Activated naive CD4-positive, alpha-beta T cell treated with anti-CD3 and anti-CD28 coated beads, Interleukin-2, amount 50 U/mL, for 16 hours (primary cell): ENCODE data around the gene FGFBP1.

ENCODE experiments used
- DNase-seq: peaks from one replicate; pipeline ENCODE4 v3.0.0-alpha.2; 2020

Gene FGFBP1

GRCh38 chr4:15938640-15939039, at the start of gene FGFBP1:
Gene FGFBP1 (minus strand): TSS chr4:15938740. CDS start chr4:15936632, 2,108 bp downstream.
- no peak for DNase-seq

DNA sequence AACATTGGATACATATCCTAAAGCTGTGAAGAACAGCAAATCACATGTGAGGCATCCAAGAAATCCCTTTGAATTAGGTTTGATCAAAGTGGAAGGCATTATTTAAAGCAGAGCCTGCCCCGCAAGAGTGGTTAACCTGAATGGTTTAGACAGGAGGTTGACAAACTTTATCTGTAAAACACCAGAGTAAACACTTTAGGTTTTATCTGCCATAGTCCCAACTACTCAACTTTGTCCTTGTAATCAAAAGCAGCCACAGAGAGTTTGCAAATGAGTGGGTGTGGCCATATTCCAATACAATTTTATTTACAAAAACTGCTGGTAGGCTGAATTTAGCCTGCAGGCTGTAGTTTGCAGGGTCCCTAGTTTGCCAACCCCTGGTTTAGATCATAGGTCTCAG, 49.7 kb upstream of the FGFBP1 start:
- DNase-seq, result no peak

DNA sequence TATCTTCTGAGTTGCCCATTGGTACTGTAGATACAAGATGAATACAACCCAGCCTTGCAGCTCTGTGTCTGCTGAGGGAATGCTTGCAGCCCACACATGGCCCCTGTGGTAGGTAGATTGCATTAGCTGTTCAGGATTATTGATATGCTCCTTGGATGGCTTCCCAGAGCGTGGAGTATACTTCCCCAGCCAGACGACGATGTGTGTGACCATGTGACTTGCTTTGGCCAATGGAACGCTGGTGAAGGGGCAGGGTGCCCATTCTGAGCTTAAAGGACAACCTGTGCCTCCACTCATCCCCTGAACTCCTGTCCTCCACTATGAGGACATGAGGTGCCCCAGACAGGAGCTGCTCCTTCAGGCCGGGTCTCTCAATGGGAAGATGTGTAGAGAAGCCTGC, 48.4 kb upstream of the FGFBP1 start:
- DNase-seq, result no peak

DNA sequence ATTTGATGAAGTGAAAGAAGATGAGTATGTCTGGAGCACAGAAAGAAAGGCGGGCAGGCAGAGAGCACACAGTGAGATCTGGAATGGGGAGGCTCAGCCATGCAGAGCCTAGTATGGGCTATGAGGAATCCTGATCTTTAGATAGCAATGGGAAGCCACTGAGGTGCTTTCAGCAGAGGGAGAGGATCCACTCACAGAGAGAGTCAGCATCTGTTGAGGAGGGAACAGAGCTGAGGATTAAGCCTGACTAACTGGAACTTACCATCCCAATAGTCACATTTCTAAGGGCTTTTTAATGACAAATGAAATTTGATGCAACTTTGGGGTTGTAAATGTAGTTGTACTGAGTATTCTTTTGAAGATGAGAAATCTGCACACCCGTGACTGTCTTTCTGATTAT, 45.1 kb upstream of the FGFBP1 start:
- no peak for DNase-seq

DNA sequence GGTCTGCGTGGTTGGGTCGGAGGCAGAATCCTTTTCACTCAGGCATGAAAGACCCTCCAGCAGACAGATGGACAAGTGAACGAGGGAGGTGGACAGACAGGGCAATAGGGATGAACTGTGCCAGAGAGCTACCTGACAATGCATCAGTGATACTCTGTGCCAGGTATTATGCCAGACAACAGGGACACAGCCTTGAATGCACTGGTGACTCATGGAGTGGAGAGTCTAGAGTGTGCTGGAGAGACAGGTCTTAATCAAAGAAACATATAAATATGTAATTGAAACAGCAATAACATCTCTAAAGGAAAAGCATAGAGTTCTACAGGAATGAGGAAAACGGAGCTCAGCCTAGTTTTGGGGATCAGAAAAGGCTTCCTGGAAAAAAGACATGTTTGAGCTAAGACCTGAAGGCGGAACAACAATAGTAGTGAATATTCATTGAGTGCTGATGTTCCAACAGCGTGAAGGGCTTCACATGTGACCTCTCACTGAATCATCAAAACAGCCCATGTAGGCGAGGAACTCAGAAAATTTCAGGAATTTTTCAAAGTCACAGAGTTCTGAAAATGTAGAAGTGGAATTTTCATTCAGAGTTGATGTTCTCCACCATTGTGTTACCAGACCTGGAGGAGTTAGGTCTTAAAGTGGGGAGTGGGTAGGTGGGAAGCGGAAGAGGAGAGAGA, 44.4 kb upstream of the FGFBP1 start:
- DNase-seq, result no peak

DNA sequence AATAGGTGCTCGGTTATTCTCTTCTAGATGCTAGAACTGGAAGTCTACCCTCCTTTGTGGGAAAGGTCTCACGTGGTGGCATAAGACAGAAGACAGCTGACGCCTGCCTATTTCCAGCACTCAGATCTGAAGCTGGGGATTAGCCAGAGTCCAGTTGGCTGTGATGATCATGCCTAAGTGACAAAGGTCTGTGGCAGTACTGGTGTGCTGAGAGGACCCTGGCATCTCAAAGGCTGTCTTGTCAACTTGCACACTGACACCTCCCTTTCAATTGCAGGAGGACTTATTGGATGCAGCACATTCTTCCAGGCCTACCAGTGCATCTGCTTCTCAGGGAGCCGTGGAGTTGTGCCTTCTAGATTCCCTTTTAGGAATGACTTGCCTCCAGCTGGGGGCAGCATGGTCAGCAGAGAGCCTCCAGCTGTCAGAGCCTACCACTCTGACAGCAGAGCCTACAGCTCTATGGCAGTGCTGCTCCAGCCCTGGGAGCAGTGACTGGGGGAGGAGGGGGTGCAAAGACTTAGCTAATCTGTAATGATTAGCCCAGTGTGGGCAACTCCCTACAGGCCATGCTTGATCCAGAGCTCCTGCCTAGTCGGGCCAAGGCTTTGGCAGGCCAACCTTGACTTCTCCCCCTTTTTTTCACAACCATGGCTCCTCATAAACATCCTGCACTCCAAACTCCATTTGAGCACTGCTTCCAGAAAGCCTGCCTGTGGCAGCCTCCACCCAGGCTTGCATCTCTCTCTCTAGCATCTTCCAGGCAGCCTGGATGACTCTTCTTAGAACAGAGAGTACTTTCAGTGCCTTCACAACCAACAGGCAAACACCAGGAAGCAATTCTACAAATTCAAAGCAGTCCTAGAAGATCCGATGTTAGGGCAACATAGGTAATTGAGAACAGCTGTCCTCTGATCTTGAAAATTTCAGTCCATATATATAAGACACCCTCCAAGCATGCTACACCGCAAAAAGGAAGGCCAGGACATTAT, 38.2 kb upstream of the FGFBP1 start:
- no peak for DNase-seq

DNA sequence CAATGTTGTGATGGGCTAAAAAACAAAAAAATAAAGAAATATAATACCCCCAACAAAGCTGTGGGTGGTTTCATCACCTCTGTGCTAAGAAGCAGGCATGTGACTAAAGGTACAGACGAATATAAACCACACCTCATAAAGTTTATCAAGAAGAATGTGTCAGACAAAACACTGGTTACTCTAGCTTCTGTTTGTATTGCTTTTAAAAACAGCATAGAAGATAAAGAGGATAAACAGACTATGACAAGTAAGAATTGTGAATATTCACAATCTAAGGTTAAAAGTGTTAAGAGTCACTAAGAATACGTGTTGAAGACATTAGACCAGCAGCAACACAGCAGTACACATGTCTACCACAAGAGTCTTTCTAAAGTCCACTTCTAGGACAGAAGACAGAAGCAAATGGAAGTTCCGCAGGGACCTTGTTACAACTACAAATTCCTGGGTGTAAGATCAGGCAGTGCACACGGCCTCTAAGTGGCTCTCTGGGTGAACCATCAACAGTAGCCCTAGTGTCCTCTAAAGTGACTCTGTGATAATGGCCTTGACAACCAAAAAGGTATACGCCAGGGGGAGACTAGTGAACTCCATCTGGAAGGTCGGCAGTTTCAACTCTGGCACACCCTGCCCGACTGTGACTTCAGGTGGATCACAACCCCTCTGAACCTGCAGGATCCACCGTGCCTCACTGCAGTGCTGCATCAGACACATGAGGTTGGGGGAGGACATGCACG, 32.7 kb upstream of the FGFBP1 start:
- DNase-seq, result no peak

DNA sequence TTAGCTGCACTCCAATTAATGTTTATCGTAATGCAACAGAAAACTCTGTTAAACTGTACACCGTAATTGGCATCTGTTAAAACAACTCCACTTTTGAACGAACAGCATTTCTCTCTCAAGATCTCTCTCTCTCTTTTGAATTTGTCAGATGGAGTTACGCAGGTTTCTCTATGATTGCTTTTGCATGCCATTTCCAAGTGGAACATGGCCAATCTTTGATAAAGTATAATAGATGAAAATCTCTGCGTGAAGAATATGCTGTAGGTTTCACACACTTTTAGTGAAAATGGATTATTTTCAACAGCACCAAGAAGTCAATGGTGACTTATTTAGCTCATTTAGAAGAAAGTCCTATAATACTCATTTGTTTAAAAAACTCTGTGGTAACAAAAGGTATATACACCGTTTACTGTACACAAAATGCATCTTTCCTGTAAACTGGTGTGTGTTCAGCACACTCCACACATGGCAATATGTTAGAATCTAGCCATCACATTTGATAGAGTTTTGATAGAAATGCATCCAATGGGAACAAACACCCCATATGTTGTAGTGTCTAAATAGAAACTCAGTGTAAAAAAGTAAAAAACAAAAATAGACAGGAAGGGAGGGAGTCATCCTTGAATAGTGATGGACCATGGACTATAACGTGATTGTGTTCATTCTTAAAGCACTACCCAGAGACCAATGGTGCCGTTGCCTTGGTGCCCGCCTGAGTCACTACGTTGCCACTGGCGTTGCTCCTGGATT, 30.2 kb upstream of the FGFBP1 start:
- no peak for DNase-seq

DNA sequence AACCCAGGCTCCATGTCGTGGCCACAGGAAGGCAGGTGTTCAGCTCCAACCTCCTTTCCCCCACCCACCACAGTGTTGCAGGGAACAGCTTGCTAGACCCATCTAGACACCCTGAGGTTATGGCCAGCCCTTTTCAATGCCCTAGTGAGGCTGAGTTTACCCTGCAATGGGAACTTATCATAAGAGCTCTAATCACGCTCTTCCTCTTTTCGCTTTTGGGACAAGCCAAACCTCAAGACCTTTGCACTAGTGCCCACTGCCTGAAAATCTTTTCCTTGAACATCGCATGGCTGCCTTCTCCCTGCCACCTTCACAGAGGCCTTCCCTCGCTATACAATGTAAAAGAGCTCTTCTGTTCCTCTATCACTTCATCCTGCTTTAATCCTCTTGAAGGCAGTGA, 26.8 kb upstream of the FGFBP1 start:
- no peak for DNase-seq

DNA sequence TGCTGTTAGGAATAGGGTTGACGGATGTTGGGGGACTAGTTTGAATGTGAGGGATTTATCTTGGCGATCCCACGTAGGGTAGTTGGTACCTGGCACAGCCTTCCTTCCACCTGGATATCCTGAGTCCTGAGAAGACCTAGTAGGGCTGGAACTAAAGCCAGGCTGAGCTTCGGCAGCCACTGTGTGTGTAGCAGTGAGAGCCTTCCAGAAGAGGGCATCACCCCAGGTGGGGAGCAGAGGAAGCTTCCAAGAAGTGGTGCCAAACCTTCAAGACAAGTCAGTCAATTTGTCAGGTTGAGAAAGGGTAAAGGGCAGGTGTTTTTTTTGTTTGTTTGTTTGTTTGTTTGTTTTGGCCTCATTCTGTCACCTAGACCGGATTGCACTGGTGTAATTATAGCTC, 25.6 kb upstream of the FGFBP1 start:
- DNase-seq, result no peak

- DNase-seq, result no peak
Observed at GRCh38 chr4:15963576-15963975, 25.0 kb upstream of the FGFBP1 start.

DNA sequence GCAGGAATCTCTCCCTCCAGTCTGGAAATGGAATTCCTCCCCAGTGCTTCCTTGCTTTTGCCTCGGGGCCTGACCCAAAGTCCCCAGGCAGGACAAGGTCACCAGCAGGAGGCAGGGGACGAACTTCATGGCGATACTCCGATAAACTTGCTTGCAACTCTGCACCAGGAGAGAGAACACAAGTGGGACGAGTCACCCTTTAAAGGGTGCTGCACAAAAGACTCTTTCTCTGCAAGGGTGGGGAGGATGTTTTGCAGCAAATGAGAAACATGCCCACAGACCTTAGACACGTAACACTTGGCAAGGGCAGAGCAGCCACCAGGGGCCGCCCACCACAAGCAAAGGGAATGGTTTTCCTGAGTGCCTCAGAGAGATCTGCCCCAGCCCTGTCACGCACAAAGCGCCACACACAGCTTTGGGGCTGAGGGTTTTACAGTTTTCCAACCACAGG, 24.5 kb upstream of the FGFBP1 start, which contains the start of gene FGFBP2:
Gene FGFBP2 (minus strand): TSS at position 175 of the 451 bp plus-strand sequence. CDS start 46 bp downstream, at position 129.
- peak; percentile 49 for DNase-seq

DNA sequence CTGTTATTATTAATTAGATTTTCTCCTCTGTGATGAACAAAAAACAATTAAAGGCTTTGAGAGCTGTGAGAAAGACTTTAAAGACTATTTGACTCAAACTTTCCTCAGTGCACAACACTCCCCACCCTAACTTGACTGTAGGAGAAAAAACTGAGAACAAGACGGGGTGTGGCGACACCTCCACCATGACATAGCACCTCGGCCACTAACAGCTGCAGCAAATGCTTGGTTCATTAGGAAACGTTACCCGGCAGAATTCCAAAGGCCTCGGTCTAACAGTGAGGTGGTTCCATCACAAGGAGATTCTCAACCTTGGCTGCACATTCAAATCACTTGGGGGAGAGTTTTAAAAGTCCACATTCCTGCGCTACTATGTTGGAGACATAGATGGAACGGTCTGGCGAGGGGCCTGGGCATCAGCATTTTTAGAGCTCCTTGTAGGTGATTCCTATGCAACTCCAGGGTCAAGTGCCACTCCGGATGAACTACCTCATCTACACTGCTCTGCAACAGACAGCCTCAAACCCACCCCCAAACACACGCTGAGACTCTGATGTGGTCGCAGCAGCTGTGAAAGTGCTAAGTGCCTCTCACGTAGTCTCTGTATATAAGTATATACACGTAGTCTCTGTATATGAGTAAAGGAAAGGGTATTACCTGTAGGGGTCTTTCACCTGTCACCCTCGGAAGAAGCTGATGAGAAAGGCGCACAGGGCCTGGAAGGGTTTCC, 23.4 kb upstream of the FGFBP1 start:
- DNase-seq, result no peak

DNA sequence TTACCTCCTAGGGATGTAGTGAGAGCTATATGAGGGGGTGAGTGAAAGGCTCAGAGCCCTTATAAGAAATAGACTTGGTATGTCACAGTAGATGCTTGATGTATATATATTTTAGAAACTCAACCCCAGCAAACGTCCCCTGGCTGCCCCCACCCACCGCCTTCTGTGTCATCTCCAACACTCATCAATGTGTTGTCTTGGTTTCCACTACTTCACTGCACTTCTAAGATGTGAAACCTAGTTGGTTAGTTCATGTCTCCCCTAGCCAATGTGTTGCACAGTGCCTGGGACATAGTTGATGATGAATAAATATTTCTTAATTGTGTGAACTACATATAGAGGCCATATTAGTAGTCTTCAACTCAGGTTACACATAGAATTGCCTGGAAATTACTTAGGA, 20.0 kb upstream of the FGFBP1 start:
- DNase-seq, result no peak

GRCh38 chr4:15956179-15956850, 17.8 kb upstream of the FGFBP1 start:
- peak; percentile 83 for DNase-seq

DNA sequence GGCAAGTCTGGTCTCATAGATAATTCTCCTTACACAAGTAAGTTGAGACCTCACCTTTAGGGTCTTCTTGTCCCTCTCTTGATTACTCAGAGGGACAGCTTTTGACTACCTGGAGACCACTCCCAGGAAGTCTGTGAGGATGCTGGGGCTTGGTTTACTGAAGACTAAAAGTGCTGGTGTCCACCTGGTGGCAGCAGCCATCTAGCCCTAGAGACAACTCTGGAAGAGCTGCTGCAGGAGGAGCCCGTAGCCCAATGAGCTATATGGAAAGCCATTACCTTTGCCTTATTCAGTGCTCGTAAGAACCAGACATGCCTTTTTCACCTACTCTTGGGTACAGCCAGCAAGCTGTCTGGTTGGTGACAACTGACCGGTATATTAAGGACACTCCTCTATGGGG, 17.1 kb upstream of the FGFBP1 start:
- no peak for DNase-seq

- no peak for DNase-seq
Observed at GRCh38 chr4:15953625-15954024, 15.1 kb upstream of the FGFBP1 start.

DNA sequence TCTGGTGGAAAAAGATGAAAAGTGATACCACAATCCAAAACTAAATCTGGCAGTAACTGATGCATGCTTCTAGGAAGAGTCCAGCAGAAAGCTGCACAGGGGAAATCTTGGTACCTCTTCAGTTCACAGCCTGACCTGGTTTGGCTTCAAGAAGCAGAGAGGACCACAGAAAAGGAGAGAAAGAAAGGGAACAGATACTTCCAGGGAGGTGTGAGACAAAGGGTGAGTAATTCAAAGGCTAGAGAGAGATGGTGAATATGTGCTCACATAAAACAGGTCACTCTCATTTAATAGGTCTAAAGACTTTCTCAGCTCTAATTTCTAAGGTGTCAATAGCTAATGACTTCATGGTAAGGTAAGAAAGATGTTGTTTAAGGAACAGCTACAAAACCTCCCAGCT, 13.2 kb upstream of the FGFBP1 start:
- DNase-seq, result no peak

DNA sequence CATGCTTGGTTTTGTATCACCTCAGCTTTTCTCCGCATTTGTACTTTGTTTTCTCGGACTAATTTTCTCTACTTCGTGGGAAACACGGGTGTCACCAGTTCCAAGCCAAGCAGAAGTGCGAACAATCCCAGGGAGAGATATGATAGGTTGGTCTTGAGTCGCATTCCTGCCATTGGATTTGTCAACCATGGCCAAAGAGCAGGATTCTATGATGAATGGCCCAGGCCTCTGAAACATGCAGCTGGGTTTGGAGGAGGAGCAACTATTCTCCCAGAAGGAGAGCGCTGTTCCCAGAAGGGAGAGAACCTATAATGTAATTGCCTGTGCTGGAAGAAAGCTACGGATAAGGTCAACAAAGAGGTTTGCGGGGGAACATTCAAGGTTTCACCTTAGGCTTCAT, 10.3 kb upstream of the FGFBP1 start:
- no peak for DNase-seq

DNA sequence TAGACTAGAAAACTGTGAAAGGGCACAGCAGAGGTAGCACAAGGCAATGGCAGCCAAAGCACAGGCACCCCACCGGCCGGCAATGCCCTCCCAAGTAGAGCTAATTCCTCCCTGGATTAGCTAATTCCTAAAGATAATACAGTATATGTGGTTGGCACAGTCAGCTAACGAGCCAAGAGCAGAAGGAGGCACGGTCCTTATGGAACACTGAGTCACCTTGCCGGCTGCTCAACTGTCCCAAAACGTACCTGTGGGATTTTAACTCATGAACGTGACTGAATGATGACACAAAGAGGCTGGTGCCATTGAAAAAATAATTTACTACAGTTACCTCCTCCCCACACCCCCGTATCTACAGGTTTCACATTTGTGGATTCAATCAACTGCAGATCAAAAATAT, 9.1 kb upstream of the FGFBP1 start:
- no peak for DNase-seq

- no peak for DNase-seq
Observed at GRCh38 chr4:15945516-15945915, 7.0 kb upstream of the FGFBP1 start.
